ENCODE results near the gene TMEM205. TPM values are rescaled to one million over a fixed set of nuclear protein-coding genes. Genes with fewer than 3 reads are reported as not detected.

The TMEM205 gene
- total RNA-seq, 2 donors from 2014 or later = 29.9 to 36.4 TPM

GRCh38 chr19:11295180-11295579, 50.9 kb downstream of the TMEM205 start:
- H3K27ac Mint-ChIP-seq = peak overlapping the region in 1 of 2 donors; percentile 55
- ATAC-seq (no peak), DNase-seq (ENCODE audit: low spot score in 2 of 2) (no peak)
- H3K36me3 Mint-ChIP-seq = no peaks in the 10 kb centered on the region
- H3K9me3 Mint-ChIP-seq = no peaks in the 10 kb centered on the region

GRCh38 chr19:11293433-11294389, 52.4 kb downstream of the TMEM205 start:
- ATAC-seq (peak; percentile 99 to 100), DNase-seq (ENCODE audit: low spot score in 2 of 2) (peak; percentile 83 to 95)
- Mint-ChIP-seq H3K27ac (no peak overlapping the region), H3K36me3 (no peaks in the 10 kb centered on the region), H3K9me3 (no peaks in the 10 kb centered on the region)

Other genes with a start within 250 kb of the TMEM205 start
- gene SPC24, start 190.5 kb downstream of the TMEM205 start, total RNA-seq = 10 to 100 TPM; 48.7 to 86.4 TPM
- 1 to 10 TPM; 1.6 to 5.5 TPM for gene KANK2, start 148.7 kb downstream of the TMEM205 start, total RNA-seq
- not detected for gene ANGPTL8, start 106.6 kb downstream of the TMEM205 start, total RNA-seq
- 10 to 100 TPM in 1 of 2 donors, 1 to 10 TPM in 1; 2.0 to 17.4 TPM for gene DOCK6, start 83.7 kb downstream of the TMEM205 start, total RNA-seq
- gene TSPAN16, start 50.1 kb downstream of the TMEM205 start, total RNA-seq = not detected
- gene RAB3D, start 6.6 kb downstream of the TMEM205 start, total RNA-seq = 10 to 100 TPM in 1 of 2 donors, 1 to 10 TPM in 1; 3.9 to 19.3 TPM
- 10 to 100 TPM; 16.6 to 28.8 TPM for gene CCDC159, start 251 bp upstream of the TMEM205 start, total RNA-seq
- gene PLPPR2, start 9.2 kb upstream of the TMEM205 start, total RNA-seq = 1 to 10 TPM; 4.4 to 7.9 TPM
- gene SWSAP1, start 28.4 kb upstream of the TMEM205 start, total RNA-seq = 1 to 10 TPM; 1.9 to 2.2 TPM
- 10 to 100 TPM in 1 of 2 donors, 1 to 10 TPM in 1; 7.9 to 14.1 TPM for gene EPOR, start 38.0 kb upstream of the TMEM205 start, total RNA-seq
- not detected for gene RGL3, start 73.0 kb upstream of the TMEM205 start, total RNA-seq
- under 1 TPM; 0.30 to 0.95 TPM for gene ODAD3, start 88.9 kb upstream of the TMEM205 start, total RNA-seq
- 100 to 1,000 TPM; 272 to 285 TPM for gene PRKCSH, start 89.4 kb upstream of the TMEM205 start, total RNA-seq
- not detected for gene ELAVL3, start 134.8 kb upstream of the TMEM205 start, total RNA-seq
- gene ZNF653, start 159.6 kb upstream of the TMEM205 start, total RNA-seq = 10 to 100 TPM; 10.3 to 20.3 TPM
- gene ECSIT, start 182.9 kb upstream of the TMEM205 start, total RNA-seq = 10 to 100 TPM; 43.0 to 73.3 TPM
- gene CNN1, start 192.6 kb upstream of the TMEM205 start, total RNA-seq = not detected
- 10 to 100 TPM; 43.1 to 64.1 TPM for gene ELOF1, start 213.0 kb upstream of the TMEM205 start, total RNA-seq
- 10 to 100 TPM; 20.3 to 30.0 TPM for gene ACP5, start 231.4 kb upstream of the TMEM205 start, total RNA-seq

Measured in activated naive CD4-positive, alpha-beta T cell treated with anti-CD3 and anti-CD28 coated beads, Interleukin-2, amount 50 U/mL, for 72 hours (primary cell).